ENCODE results near the gene NCOA6.

Gene NCOA6

GRCh38 chr20:34825530-34826362, at the start of gene NCOA6:
NCOA6 (minus strand) TSS chr20:34825651; CDS start chr20:34782355, 43,296 bp downstream.
- peak; percentile 78 for DNase-seq (ENCODE audit: low read depth)

DNA sequence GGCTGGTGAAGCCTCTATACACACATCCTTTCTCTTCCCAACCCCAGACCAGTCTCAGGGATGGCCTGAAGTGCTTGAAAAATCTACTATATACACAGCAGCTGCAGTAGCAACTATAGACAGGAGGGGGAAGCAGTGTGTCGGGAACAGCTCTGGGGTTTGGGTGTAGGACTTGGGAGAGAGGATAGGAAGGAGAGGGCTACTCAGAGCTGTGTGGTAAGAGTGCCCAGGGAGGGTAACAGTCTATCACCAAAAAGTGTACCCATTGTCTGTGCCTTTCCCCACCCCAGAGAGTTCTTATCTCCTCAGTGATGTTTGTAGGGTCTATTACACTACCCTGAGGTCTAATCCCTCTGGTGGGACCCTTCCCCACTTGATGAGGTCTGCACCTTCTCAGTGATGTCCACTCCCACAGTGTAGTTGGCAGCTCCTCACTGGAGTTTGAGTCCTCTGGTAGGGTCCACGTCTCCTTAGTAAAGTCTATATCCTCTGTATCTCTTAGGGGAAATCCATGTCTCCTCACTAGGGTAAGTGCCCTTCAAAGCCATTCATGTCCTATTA, 48.7 kb upstream of the NCOA6 start:
- no peak for DNase-seq (ENCODE audit: low read depth)

DNA sequence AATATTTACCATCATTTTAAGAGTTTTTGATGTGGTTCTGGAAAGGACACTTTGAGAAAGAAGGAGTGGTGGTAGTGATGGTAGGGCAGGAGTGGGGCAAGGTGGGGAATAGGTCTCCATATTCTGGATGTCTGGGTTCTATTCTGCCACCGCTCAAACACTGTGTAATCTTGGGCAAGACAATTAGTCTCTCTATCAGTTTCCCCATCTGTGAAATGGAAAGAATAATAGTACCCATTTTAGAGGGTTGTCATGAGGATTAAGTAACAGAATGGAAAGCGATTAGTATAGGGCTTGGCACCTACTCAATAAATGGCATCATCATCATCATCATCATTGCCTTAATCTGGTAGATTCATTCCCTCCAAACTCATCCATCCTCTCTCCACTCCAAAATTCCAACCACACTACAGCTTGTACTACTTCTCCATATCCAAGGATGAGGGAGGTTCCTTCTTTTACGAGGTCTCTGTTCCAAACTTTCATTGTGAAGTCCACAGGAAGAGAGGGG, 48.2 kb upstream of the NCOA6 start:
- no peak for DNase-seq (ENCODE audit: low read depth)

GRCh38 chr20:34872622-34873224, 47.3 kb upstream of the NCOA6 start, which contains the start of gene GGT7:
GGT7 (minus strand) TSS chr20:34872856; CDS start chr20:34872815, 41 bp downstream.
- peak; percentile 82 for DNase-seq (ENCODE audit: low read depth)

- DNase-seq (ENCODE audit: low read depth), result no peak
These were observed 46.6 kb upstream of the NCOA6 start for GRCh38 chr20:34871966-34872621.

GRCh38 chr20:34871320-34871926, 46.0 kb upstream of the NCOA6 start:
- no peak for DNase-seq (ENCODE audit: low read depth)

DNA sequence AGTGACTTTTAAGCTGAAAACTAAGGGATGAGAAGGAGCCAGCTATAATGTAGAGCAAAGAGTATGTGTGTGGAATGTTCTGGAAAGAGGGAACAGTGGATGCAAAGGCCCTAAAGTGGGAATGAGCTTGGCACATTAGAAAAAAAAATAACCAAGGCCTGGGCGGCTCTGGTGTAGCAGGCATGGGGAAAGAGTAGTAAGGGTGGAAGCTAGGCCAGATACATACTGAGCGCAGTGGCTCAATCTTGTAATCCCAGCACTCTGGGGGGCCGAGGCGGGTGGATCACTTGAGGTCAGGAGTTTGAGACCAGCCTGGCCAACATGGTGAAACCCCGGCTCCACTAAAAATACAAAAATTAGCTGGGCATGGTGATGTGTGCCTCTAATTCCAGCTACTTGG, 38.8 kb upstream of the NCOA6 start:
- DNase-seq (ENCODE audit: low read depth), result no peak

GRCh38 chr20:34863421-34863965, 38.0 kb upstream of the NCOA6 start:
- DNase-seq (ENCODE audit: low read depth), result no peak

GRCh38 chr20:34862724-34863123, 37.3 kb upstream of the NCOA6 start:
- no peak for DNase-seq (ENCODE audit: low read depth)

GRCh38 chr20:34861386-34862084, 36.1 kb upstream of the NCOA6 start:
- no peak for DNase-seq (ENCODE audit: low read depth)

GRCh38 chr20:34859826-34860545, 34.5 kb upstream of the NCOA6 start:
- DNase-seq (ENCODE audit: low read depth), result no peak

DNA sequence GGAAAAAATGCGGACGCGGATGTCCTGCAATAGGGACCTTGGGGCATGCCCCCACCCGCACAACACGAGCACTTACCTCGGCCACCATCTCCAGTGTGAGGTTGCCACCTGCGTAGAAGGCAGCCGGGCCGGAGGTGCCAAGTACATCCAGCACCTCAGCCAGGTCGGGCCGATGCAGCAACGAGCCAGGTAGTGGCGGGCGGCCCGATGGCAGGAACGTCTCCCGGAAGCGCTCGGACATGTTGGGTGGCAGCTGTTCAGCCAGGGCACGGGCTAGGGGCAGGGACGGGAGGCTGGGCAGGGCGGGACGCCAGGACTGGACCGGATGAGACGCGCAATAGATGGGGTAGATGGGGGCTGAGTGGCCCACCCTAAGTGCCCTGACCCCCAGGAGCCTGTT, 33.9 kb upstream of the NCOA6 start:
- DNase-seq (ENCODE audit: low read depth), result no peak

DNA sequence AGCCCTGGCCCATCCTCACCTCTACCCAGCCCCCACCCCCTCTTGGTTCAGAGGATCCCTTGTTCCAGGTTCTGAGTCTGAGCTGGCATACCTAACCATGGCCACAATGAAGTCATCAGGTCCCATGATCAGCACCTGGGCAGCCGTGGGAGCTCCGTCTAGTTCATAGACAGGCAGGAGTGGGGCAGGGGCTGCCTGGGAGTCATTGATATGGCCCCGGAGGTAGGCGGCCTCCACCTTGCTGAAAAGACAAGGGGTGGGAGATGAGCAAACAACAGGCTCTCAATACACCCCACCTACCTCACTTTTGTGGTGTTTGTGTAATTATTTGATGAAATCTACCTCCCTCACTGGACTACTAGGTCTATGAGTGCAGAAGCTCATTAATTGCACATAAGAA, 26.8 kb upstream of the NCOA6 start:
- DNase-seq (ENCODE audit: low read depth), result no peak

GRCh38 chr20:34850969-34851368, 25.5 kb upstream of the NCOA6 start:
- no peak for DNase-seq (ENCODE audit: low read depth)

DNA sequence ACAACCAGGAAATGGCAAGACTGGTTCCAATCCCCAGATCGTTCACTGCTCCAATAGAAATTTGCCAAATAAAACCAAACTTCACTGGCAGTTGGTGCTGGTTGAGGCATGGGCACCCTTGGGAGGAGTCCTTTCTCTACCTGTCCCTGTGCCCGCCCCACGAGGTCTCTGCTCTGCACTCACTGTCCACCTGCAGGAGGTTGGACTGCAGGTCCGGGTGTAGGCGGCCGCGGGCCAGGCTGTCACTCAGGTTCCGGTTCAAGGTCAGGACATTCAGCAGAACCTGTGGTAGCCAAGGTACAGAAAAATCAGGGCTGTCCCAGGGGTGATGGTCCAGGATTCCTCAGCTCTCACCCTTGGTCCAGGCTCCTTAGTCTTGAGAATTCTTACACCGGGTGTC, 24.3 kb upstream of the NCOA6 start:
- DNase-seq (ENCODE audit: low read depth), result no peak

GRCh38 chr20:34848597-34848996, 23.1 kb upstream of the NCOA6 start:
- no peak for DNase-seq (ENCODE audit: low read depth)

DNA sequence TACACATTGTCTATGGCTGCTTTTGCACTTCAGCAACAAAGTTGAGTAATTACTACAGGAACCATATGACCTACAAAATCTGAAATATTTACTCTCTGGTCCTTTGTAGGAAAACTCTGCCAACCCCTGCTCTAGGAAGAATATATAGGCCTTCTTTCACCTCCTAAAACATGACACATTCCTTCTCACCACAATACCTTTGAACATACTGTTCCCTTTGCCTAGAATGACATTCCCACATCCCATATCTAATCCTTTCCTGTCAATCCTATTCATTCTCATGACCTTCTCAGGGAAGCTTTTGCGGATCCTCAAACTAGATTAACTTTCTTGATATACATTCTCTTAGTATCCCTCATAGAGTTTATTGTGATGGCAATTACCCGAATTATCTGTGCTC, 18.0 kb upstream of the NCOA6 start:
- no peak for DNase-seq (ENCODE audit: low read depth)

GRCh38 chr20:34842143-34842542, 16.7 kb upstream of the NCOA6 start:
- DNase-seq (ENCODE audit: low read depth), result no peak

- DNase-seq (ENCODE audit: low read depth), result no peak
These were observed 9.0 kb upstream of the NCOA6 start for GRCh38 chr20:34834459-34834893.

GRCh38 chr20:34831936-34832335, 6.5 kb upstream of the NCOA6 start:
- DNase-seq (ENCODE audit: low read depth), result no peak

Data from activated gamma-delta T cell treated with anti-CD3 and anti-CD28 coated beads, Interleukin-2, amount 50 U/mL, for 16 hours (primary cell).